Common myeloid progenitor, CD34-positive (primary cell): ENCODE measurements around the gene ZCCHC24.

Source experiments
- CTCF ChIA-PET: fragments of 350-600 bp; sonication (Branson Sonifier 250); formaldehyde crosslinking; loops from one replicate; lab custom pipeline; 2021; ENCODE audit warnings: antibody characterized with exemption; lab: Charles Lee
- POLR2A ChIA-PET: fragments of 350-600 bp; sonication (Branson Sonifier 250); formaldehyde crosslinking; loops from one replicate; lab custom pipeline; 2021; ENCODE audit warnings: antibody characterized with exemption; lab: Charles Lee
- DNase-seq, 3 donors: peaks; one replicate each; pipeline versions ENCODE4 v3.0.0 to v3.0.0-alpha.2; 2013
- H3K27ac ChIP-seq, 2 experiments: 1 replicate in 1 of 2; 2 replicates in 1 of 2; pipeline ENCODE4 v1.7.0; 2013; ENCODE audit warnings: inconsistent platforms in 2 of 2, low read length in 2 of 2, mild to moderate bottlenecking in 2 of 2, low read depth in 1 of 2, moderate library complexity in 1 of 2; ENCODE audit not compliant: severe bottlenecking in 2 of 2, insufficient read depth in 1 of 2, poor library complexity in 1 of 2
- H3K27me3 ChIP-seq, 5 experiments: replicated peaks in 2 of 5; 1 replicate in 3 of 5; 2 replicates in 2 of 5; pipeline versions ENCODE4 v1.6.1 to v1.7.0; 2013; ENCODE audit warnings: low read length in 4 of 5, mild to moderate bottlenecking in 2 of 5, moderate library complexity in 2 of 5, inconsistent platforms in 1 of 5; ENCODE audit not compliant: insufficient read depth in 5 of 5, control insufficient read depth in 4 of 5
- H3K36me3 ChIP-seq, 4 experiments: 1 replicate in 2 of 4; 2 replicates in 2 of 4; pipeline versions ENCODE4 v1.6.1 to v1.7.0; 2013; ENCODE audit warnings: low read length in 3 of 4, control low read depth in 1 of 4, mild to moderate bottlenecking in 1 of 4; ENCODE audit not compliant: control insufficient read depth in 4 of 4, insufficient read depth in 4 of 4
- H3K4me1 ChIP-seq, 4 experiments: 1 replicate in 3 of 4; 2 replicates in 1 of 4; pipeline versions ENCODE4 v1.6.1 to v1.7.1; 2013; ENCODE audit warnings: low read length in 3 of 4, mild to moderate bottlenecking in 3 of 4, control low read depth in 1 of 4, inconsistent platforms in 1 of 4, moderate library complexity in 1 of 4; ENCODE audit not compliant: control insufficient read depth in 4 of 4, insufficient read depth in 4 of 4; ENCODE audit errors: control extremely low read depth in 1 of 4
- H3K4me3 ChIP-seq, 7 experiments: 1 replicate in 4 of 7; 2 replicates in 3 of 7; pipeline versions ENCODE4 v1.5.1 to v1.7.0; 2013; ENCODE audit warnings: mild to moderate bottlenecking in 7 of 7, low read length in 6 of 7, moderate library complexity in 6 of 7, inconsistent platforms in 2 of 7, low read depth in 2 of 7, control low read depth in 1 of 7; ENCODE audit not compliant: insufficient read depth in 4 of 7, control insufficient read depth in 1 of 7; ENCODE audit errors: extremely low read depth in 1 of 7
- H3K9me3 ChIP-seq, 5 experiments: 1 replicate in 4 of 5; 2 replicates in 1 of 5; pipeline versions ENCODE4 v1.6.1 to v1.7.1; 2013; ENCODE audit warnings: low read length in 4 of 5, mild to moderate bottlenecking in 2 of 5, inconsistent platforms in 1 of 5, low read depth in 1 of 5, moderate library complexity in 1 of 5; ENCODE audit not compliant: control insufficient read depth in 4 of 5, insufficient read depth in 2 of 5; ENCODE audit errors: control extremely low read depth in 1 of 5
- WGBS: methylation state at CpG from one replicate; pipeline ENCODE4 v1.1.5; 2013; ENCODE audit not compliant: insufficient coverage; 5-methylcytosine and 5-hydroxymethylcytosine counted together

Gene ZCCHC24

DNA sequence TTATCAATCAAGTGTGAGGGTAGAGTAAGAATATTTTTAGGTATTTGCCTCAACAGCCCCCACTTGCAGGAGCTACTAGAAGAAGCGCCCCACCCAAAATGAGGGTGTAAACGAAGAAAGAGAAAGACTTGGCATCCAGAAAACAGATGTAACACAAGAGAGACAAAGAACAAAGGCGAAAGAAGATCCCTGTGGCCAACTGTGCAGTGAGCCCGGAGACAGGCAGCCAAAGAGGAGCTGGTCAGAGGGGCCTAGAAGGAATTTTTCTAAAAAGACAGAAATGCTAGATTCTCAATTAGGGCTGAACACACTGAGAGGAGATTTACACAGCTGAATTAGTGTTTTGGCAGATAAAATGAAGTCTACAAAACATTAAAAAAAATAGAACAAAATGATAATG, 37.3 kb upstream of the ZCCHC24 start:
- WGBS: 89% methylated on average over 3 of the region's 4 CpGs
- Histone ChIP-seq H3K9me3 (peaks cover 0 to 4% (median 1%) of the 10 kb centered on the region in 5 experiments), H3K36me3 (no peaks in the 10 kb centered on the region), H3K4me3 (no peak overlapping the region), H3K4me1 (no peaks in the 10 kb centered on the region), H3K27me3 (peaks cover 0 to 2% (median 0%) of the 10 kb centered on the region in 5 experiments), H3K27ac (no peak overlapping the region)
- no peak for DNase-seq
- POLR2A ChIA-PET: no interaction called here
- CTCF ChIA-PET: interaction anchor here (0.8 to 1.4 kb wide), 3 partner anchors 15 to 167 kb away, joined by 3 to 7 read pairs (median 6); no protein-coding TSS in a partner anchor

DNA sequence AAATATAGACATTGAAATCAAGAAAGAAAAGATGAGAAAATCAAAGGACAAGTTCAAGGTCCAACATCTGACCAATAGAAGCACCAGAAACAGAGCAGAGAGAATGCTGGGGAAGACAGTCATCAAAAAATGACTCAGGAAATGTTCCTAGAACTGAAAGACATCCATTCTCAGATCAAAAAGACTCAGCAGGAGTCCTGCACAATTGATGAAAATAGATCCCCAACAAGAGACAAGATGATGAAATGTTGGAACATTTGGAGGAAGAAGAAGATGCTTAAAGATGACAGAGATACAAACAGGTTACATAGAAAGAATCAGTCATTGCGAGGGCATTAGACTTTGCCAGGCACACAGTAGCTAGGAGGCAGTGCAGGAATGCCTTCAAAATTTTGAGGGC, 36.9 kb upstream of the ZCCHC24 start:
- Histone ChIP-seq H3K36me3 (no peaks in the 10 kb centered on the region), H3K4me1 (no peaks in the 10 kb centered on the region), H3K9me3 (peaks cover 0 to 4% (median 1%) of the 10 kb centered on the region in 5 experiments), H3K4me3 (no peak overlapping the region), H3K27ac (no peak overlapping the region), H3K27me3 (peaks cover 0 to 2% (median 0%) of the 10 kb centered on the region in 5 experiments)
- whole genome bisulfite sequencing: 100% methylated on average over 1 of the region's 1 CpG
- ChIA-PET CTCF (interaction anchor here (0.8 to 2.6 kb wide), 5 partner anchors 12 to 108 kb away, joined by 3 to 11 read pairs (median 6); no protein-coding TSS in a partner anchor), POLR2A (interaction anchor here (1.0 kb wide), 1 partner anchor 13 kb away, joined by 4 read pairs; no protein-coding TSS in a partner anchor)
- DNase-seq: no peak

DNA sequence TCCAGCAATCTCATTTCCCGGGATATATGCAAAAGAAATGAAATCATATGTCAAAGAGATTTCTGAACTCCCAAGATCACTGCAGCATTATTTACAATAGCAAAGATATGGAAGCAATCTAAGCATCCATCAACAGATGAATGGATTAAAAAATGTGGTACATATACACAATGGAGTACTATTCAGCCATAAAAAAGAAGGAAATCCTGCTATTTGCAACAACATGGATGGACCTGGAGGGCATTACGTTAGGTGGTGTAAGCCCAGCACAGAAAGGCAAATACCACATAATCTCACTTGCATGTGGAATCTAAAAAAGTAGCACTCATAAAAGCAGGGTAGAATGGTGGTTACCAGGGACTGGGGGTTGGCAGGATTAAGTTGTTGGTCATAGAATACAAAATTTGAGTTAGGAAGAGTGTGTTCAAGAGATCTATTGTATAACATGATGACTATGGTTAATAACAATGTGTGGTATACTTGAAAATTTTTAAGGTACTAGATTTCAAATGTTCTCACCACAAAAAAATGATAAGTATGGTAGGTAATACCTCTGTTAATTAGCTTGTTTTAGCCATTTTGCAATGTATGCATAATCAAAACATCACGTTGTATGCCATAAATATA, 34.0 kb upstream of the ZCCHC24 start:
- CTCF ChIA-PET: interaction anchor here (1.1 to 2.6 kb wide), 5 partner anchors 10 to 104 kb away, joined by 3 to 11 read pairs (median 6); no protein-coding TSS in a partner anchor
- POLR2A ChIA-PET: no interaction called here

DNA sequence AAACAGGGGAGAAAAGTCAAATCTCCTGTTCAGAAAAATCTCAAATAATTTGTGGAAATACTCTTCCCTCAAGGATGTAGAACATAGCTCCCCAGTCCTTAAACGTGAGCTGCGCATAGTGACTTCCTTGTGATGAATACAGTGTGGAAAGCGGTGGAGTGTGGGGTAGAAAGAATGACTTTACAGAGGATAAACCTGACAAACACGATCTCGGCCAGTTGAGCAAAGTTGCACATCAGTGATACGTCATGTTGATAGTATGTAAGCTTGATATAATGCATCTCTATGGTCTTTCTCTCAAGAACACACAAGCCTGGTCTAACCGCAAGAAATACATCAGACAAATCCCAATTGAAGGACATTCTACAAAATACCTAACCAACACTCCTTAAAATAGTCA, 32.0 kb upstream of the ZCCHC24 start:
- Histone ChIP-seq H3K4me1 (peaks cover 0 to 11% (median 0%) of the 10 kb centered on the region in 4 experiments), H3K27me3 (no peaks in the 10 kb centered on the region), H3K4me3 (no peak overlapping the region), H3K36me3 (no peaks in the 10 kb centered on the region), H3K27ac (no peak overlapping the region), H3K9me3 (peaks cover 0 to 4% (median 1%) of the 10 kb centered on the region in 5 experiments)
- ChIA-PET CTCF (interaction anchor here (0.7 to 2.8 kb wide), 5 partner anchors 8 to 103 kb away, joined by 3 to 12 read pairs (median 9); no protein-coding TSS in a partner anchor), POLR2A (no interaction called here)
- no peak for DNase-seq
- 96% methylated on average over 3 of the region's 7 CpGs for WGBS

More for the DNA sequence above, 34.0 kb upstream of the ZCCHC24 start:
- no peak overlapping the region for H3K4me3 ChIP-seq
- peaks cover 0 to 2% (median 0%) of the 10 kb centered on the region in 5 experiments for H3K27me3 ChIP-seq
- DNase-seq: no peak
- H3K4me1 ChIP-seq: no peaks in the 10 kb centered on the region
- no CpG with 5 or more reads among the region's 3 CpGs for WGBS
- no peaks in the 10 kb centered on the region for H3K36me3 ChIP-seq
- H3K27ac ChIP-seq: no peak overlapping the region
- H3K9me3 ChIP-seq: peaks cover 0 to 4% (median 1%) of the 10 kb centered on the region in 5 experiments

DNA sequence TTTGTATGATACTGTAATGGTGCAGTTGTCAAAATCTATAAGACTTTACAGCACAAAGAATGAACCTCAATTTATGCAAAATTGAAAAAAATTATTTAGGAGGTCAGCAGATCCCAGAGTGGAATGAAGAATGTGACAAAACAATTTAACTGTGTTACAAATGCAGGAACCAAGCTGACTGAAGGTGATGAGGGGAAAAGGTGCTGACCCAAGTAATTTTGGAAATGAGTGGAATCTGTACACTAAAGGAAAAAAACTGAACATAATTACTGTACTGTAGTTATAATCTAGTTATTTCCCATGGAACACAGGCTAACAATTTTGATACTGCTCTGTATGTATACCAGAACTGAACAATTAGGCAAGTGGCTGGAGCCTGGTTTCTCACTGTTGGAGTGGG, 31.2 kb upstream of the ZCCHC24 start:
- H3K27me3 ChIP-seq: no peaks in the 10 kb centered on the region
- H3K4me1 ChIP-seq: peaks cover 0 to 11% (median 0%) of the 10 kb centered on the region in 4 experiments
- no peaks in the 10 kb centered on the region for H3K36me3 ChIP-seq
- H3K9me3 ChIP-seq: peaks cover 0 to 4% (median 1%) of the 10 kb centered on the region in 5 experiments
- no peak overlapping the region for H3K27ac ChIP-seq
- ChIA-PET CTCF (interaction anchor here (1.6 to 2.8 kb wide), 5 partner anchors 9 to 102 kb away, joined by 3 to 12 read pairs (median 9); no protein-coding TSS in a partner anchor), POLR2A (no interaction called here)
- H3K4me3 ChIP-seq: no peak overlapping the region
- DNase-seq: no peak

DNA sequence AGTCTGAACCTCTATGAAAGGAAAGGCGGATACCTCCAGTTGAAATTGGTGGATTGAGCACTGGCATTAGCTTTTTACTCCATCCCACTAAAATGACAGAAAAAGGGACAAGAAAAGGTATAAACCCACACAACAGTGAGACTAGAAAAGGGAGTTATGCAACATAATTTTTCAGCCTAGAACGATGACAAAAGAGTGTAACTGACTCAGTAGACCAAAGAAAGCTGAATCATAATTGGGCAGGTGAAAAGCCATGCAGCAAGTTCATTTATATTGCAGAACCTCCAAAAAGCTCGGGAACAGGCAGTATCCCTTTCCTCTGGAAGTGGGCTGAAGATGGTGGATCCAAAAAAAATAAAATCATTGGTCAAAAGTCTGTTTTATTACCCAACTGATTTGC, 30.5 kb upstream of the ZCCHC24 start:
- 100% methylated on average over 2 of the region's 3 CpGs for WGBS
- no peaks in the 10 kb centered on the region for H3K36me3 ChIP-seq
- H3K27me3 ChIP-seq: no peaks in the 10 kb centered on the region
- H3K9me3 ChIP-seq: peaks cover 0 to under 1% (median 0%) of the 10 kb centered on the region in 5 experiments
- no peak for DNase-seq
- ChIA-PET CTCF (interaction anchor here (1.1 to 2.8 kb wide), 7 partner anchors 8 to 115 kb away, joined by 3 to 12 read pairs (median 5); no protein-coding TSS in a partner anchor), POLR2A (no interaction called here)
- peaks cover 0 to 11% (median 0%) of the 10 kb centered on the region in 4 experiments for H3K4me1 ChIP-seq
- H3K4me3 ChIP-seq: no peak overlapping the region
- H3K27ac ChIP-seq: no peak overlapping the region

DNA sequence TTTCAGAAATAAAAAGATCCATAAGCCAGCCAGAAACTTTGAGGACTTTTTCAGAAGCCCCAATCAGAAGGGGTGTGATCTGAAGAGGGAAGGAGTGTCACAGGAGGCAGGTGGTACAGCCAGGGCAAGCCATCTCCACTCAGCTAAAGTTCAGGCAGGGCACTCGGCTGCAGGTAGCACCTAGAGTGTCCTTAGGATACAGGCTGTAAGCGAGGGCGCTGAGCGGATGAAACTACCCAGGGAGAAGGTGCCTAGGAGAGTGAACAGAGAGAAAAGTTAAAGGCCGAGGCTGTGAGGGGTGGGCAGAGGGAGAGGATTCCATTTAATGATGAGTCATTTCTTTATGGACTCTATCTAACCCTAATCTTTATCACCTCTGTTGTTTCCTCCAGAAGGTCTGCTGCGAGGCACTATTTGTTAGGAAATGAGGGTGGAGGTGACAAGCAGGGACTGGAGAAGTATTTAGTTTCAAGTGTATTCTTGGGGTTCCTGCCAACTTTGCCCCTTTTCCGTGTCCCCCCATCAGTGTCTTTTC, 29.8 kb upstream of the ZCCHC24 start:
- no peak overlapping the region for H3K27ac ChIP-seq
- CTCF ChIA-PET: interaction anchor here (1.1 to 2.1 kb wide), 6 partner anchors 12 to 115 kb away, joined by 3 to 7 read pairs (median 4); no protein-coding TSS in a partner anchor
- no peaks in the 10 kb centered on the region for H3K9me3 ChIP-seq
- H3K36me3 ChIP-seq: no peaks in the 10 kb centered on the region
- POLR2A ChIA-PET: no interaction called here
- no peaks in the 10 kb centered on the region for H3K27me3 ChIP-seq
- no peak for DNase-seq
- peaks cover 0 to 11% (median 0%) of the 10 kb centered on the region in 4 experiments for H3K4me1 ChIP-seq
- 83% methylated on average over 1 of the region's 7 CpGs for WGBS
- no peak overlapping the region for H3K4me3 ChIP-seq
